ENCODE data around the gene RNF25. TPM values are rescaled to one million over a fixed set of nuclear protein-coding genes. Genes with fewer than 3 reads are reported as not detected.

RNF25 gene
- total and polyA plus RNA-seq, 2 of the 8 experiments (the other 6 are each of a cell fraction or from before 2014, with no cell fraction given): 19.6 to 29.6 TPM

DNA sequence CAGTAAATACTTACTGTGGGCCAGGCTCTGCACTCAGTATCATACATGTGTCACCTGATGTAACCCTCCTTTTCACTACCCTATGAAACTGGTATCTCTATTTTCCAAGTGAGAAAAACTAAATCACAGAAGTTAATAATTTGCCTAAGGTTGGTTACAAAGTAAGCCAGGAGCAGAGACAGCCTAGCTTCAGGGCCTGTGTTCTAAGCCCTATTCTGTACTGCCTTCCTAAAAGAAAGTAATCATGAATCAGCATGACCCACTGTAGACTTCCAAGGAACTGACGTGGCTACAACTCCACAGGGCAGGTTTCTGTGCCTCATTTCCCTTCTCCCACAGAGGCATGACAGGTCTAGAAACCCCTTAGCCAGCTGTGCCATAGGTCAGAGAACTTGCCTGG lies 26.7 kb downstream of the RNF25 start:
- Histone ChIP-seq H3K27me3 (replicated peaks in 1 of 4; ENCODE audit: control insufficient read depth in 3 of 4, extremely low read depth in 1 of 4, insufficient read depth in 3 of 4, low read length in 3 of 4) (no peaks in the 10 kb centered on the region), H3K4me1 (replicated peaks in 1 of 4; ENCODE audit: control insufficient read depth in 3 of 4, insufficient read depth in 4 of 4, low read length in 3 of 4) (no peaks in the 10 kb centered on the region), H4K5ac (ENCODE audit: insufficient read length, low read depth, low read length) (no peak overlapping the region), H3K4me3 (ENCODE audit: extremely low read depth in 1 of 4, insufficient read depth in 2 of 4, low read depth in 3 of 4, low read length in 4 of 4) (no peak overlapping the region), H4K20me1 (replicated peaks in 1 of 2; ENCODE audit: control insufficient read depth in 1 of 2, insufficient read depth in 2 of 2, low read length in 2 of 2) (peaks cover 2 to 13% of the 10 kb centered on the region in 2 experiments), H3K9ac (replicated peaks in 1 of 4; ENCODE audit: extremely low read depth in 1 of 4, low read depth in 3 of 4, low read length in 3 of 4) (no peak overlapping the region), H3K23me2 (ENCODE audit: low read depth, low read length) (no peaks in the 10 kb centered on the region), H4K8ac (ENCODE audit: extremely low read depth, insufficient read depth, low read length) (no peak overlapping the region), H3K79me2 (ENCODE audit: control insufficient read depth in 1 of 2, insufficient read depth in 2 of 2, low read length in 2 of 2) (no peaks in the 10 kb centered on the region; a peak in 1 of 4 replicates), H2BK20ac (ENCODE audit: low read length) (no peak overlapping the region), H2BK5ac (ENCODE audit: low read depth, low read length) (no peak overlapping the region), H3K79me1 (ENCODE audit: low read depth, low read length) (no peaks in the 10 kb centered on the region), H4K91ac (replicated peaks; ENCODE audit: insufficient read length, low read length) (no peak overlapping the region), H3K36me3 (ENCODE audit: control insufficient read depth in 2 of 4, insufficient read depth in 4 of 4, low read length in 3 of 4) (peaks cover 42 to 82% (median 71%) of the 10 kb centered on the region in 4 experiments), H3K23ac (ENCODE audit: insufficient read length) (no peak overlapping the region), H2AK5ac (ENCODE audit: low read depth, low read length) (no peak overlapping the region), H2BK120ac (replicated peaks; ENCODE audit: low read depth, low read length) (no peak overlapping the region), H3K56ac (replicated peaks; ENCODE audit: insufficient read length, low read depth, low read length) (no peak overlapping the region), H2AFZ (ENCODE audit: low read length) (no peak overlapping the region), H3K27ac (ENCODE audit: low read depth, low read length) (no peak overlapping the region), H2BK15ac (ENCODE audit: low read length) (no peak overlapping the region), H3K4ac (replicated peaks; ENCODE audit: insufficient read length, low read depth, low read length) (no peak overlapping the region), H3K18ac (ENCODE audit: extremely low read depth, low read length) (no peak overlapping the region), H3K14ac (ENCODE audit: insufficient read length) (no peak overlapping the region), H2BK12ac (ENCODE audit: low read depth, low read length) (no peak overlapping the region), H3K4me2 (ENCODE audit: insufficient read depth in 1 of 2, low read depth in 2 of 2, low read length in 2 of 2) (no peak overlapping the region), H3K9me3 (ENCODE audit: insufficient read depth in 2 of 2, low read depth in 1 of 2, low read length in 1 of 2) (no peaks in the 10 kb centered on the region)
- CTCF ChIA-PET (ENCODE audit: partially characterized antibody): interaction anchor here (1.3 to 6.0 kb wide), 5 partner anchors 14 to 68 kb away, joined by 4 to 48 read pairs (median 5); partner anchors contain the start of genes BCS1L and ZNF142
- POLR2A ChIA-PET (ENCODE audit: partially characterized antibody): interaction anchor here (0.6 to 3.5 kb wide), 4 partner anchors 9 to 67 kb away, joined by 4 to 13 read pairs (median 8); partner anchors contain the start of genes BCS1L and ZNF142
- no peak for TF ChIP-seq MAFK (IDR thresholded peaks at IDR 0.05; ENCODE audit: low read depth, low read length)
- TF ChIP-seq YY1 (IDR thresholded peaks at IDR 0.05; ENCODE audit: low read depth, low read length): no peak
- TF ChIP-seq SIX5 (IDR thresholded peaks at IDR 0.05; ENCODE audit: low read depth, low read length): no peak
- TF ChIP-seq CTBP2 (IDR thresholded peaks at IDR 0.05; ENCODE audit: borderline replicate concordance, insufficient read depth, insufficient read length, low read length): no peak
- no peak for TF ChIP-seq RBBP5 (IDR thresholded peaks at IDR 0.05; ENCODE audit: borderline replicate concordance, low read depth, low read length)
- 100% methylated on average over 1 of the region's 1 CpG; no CpG with 5 or more reads in 1 of the 2 experiments for WGBS, 2 experiments (ENCODE audit: extremely low coverage in 1 of 2, insufficient coverage in 1 of 2, insufficient read length in 1 of 2, insufficient replicate concordance in 2 of 2, low coverage in 1 of 2, low lambda C conversion rate in 2 of 2, missing lambda C conversion rate in 1 of 2)
- FAIRE-seq (no peak), DNase-seq (ENCODE audit: low read depth in 1 of 2, low spot score in 2 of 2) (no peak)

Measured in H1 (cell line).